Activated B cell treated with CpG ODN at 0.5 μM for 24 hours (primary cell): ENCODE data around the gene C2. TPM values are rescaled to one million over a fixed set of nuclear protein-coding genes. Genes with fewer than 3 reads are reported as not detected.

Source experiments
- ATAC-seq: fragments of 200-7000 bp; cut with Tn5 transposase; one replicate; pipeline ENCODE4 v1.10.0; 2021; ENCODE audit warnings: low read depth, mild to moderate bottlenecking, moderate library complexity
- CTCF ChIA-PET: fragments of 350-600 bp; sonication (Branson Sonifier 250); formaldehyde crosslinking; loops from one replicate; lab custom pipeline; 2021; ENCODE audit warnings: antibody characterized with exemption; lab: Charles Lee
- POLR2A ChIA-PET: fragments of 350-600 bp; sonication (Branson Sonifier 250); formaldehyde crosslinking; loops from one replicate; lab custom pipeline; 2021; ENCODE audit warnings: antibody characterized with exemption; lab: Charles Lee
- DNase-seq: peaks from one replicate; pipeline ENCODE4 v3.0.0; 2022
- H3K27ac Mint-ChIP-seq: one replicate; pipeline ENCODE4 v1.8.0; 2020; ENCODE audit warnings: mixed read lengths
- H3K27me3 Mint-ChIP-seq: one replicate; pipeline ENCODE4 v1.8.0; 2021; ENCODE audit warnings: mixed read lengths
- H3K36me3 Mint-ChIP-seq: one replicate; pipeline ENCODE4 v1.8.0; 2021; ENCODE audit warnings: low read depth, mixed read lengths
- H3K4me1 Mint-ChIP-seq: one replicate; pipeline ENCODE4 v1.8.0; 2021; ENCODE audit warnings: mixed read lengths
- H3K4me3 Mint-ChIP-seq: one replicate; pipeline ENCODE4 v1.8.0; 2020; ENCODE audit warnings: mild to moderate bottlenecking, mixed read lengths
- H3K9me3 Mint-ChIP-seq: one replicate; pipeline ENCODE4 v1.8.0; 2020; ENCODE audit warnings: mixed read lengths
- CTCF ChIP-seq: fragments of 200-600 bp; IDR thresholded peaks from one replicate; pipeline ENCODE4 v1.8.0; 2022; ENCODE audit warnings: antibody characterized with exemption, mild to moderate bottlenecking
- intact Hi-C: fragments of 100-400 bp; cut with micrococcal nuclease; formaldehyde crosslinking; loops from one replicate; pipeline ENCODE4 v1.15.1; 2024
- total RNA-seq: library from RNA; stranded (reverse); gene quantifications from 2 replicates; pipeline ENCODE4 v1.2.3, GENCODE V29; 2022

Gene C2
- total RNA-seq, 1 donor from 2014 or later, result 0.95 TPM

GRCh38 chr6:31935823-31936222, 8.3 kb downstream of the C2 start:
- no peak for TF ChIP-seq CTCF
- POLR2A ChIA-PET, result no interaction called here
- ATAC-seq (no peak), DNase-seq (no peak)
- H3K9me3 Mint-ChIP-seq, result no peaks in the 10 kb centered on the region
- CTCF ChIA-PET, result no interaction called here
- no peaks in the 10 kb centered on the region for H3K36me3 Mint-ChIP-seq
- no peak overlapping the region for H3K4me3 Mint-ChIP-seq
- peaks cover 5% of the 10 kb centered on the region for H3K27me3 Mint-ChIP-seq
- no peak overlapping the region for H3K27ac Mint-ChIP-seq
- intact Hi-C loops, result no loop called here
- no peaks in the 10 kb centered on the region for H3K4me1 Mint-ChIP-seq

- no peak for TF ChIP-seq CTCF
- Mint-ChIP-seq H3K36me3 (no peaks in the 10 kb centered on the region), H3K27ac (no peak overlapping the region), H3K9me3 (no peaks in the 10 kb centered on the region), H3K4me3 (no peak overlapping the region), H3K27me3 (peaks cover 22% of the 10 kb centered on the region), H3K4me1 (no peaks in the 10 kb centered on the region)
- POLR2A ChIA-PET, result no interaction called here
- CTCF ChIA-PET, result interaction anchor here (1.9 kb wide), 1 partner anchor 12 kb away, joined by 5 read pairs; no protein-coding TSS in a partner anchor
- ATAC-seq (no peak), DNase-seq (no peak)
- intact Hi-C loops, result no loop called here
These were observed 12.7 kb downstream of the C2 start for GRCh38 chr6:31940256-31940664.

GRCh38 chr6:31943742-31944141, 16.2 kb downstream of the C2 start:
- Mint-ChIP-seq H3K27ac (no peak overlapping the region), H3K27me3 (peaks cover 23% of the 10 kb centered on the region), H3K36me3 (no peaks in the 10 kb centered on the region), H3K4me3 (no peak overlapping the region), H3K9me3 (no peaks in the 10 kb centered on the region), H3K4me1 (no peaks in the 10 kb centered on the region)
- intact Hi-C loops, result no loop called here
- DNase-seq (no peak), ATAC-seq (no peak)
- no peak for TF ChIP-seq CTCF
- ChIA-PET POLR2A (no interaction called here), CTCF (no interaction called here)

GRCh38 chr6:31945154-31945506, 17.6 kb downstream of the C2 start:
- no peak overlapping the region for H3K27ac Mint-ChIP-seq
- intact Hi-C loops, result no loop called here
- peaks cover 23% of the 10 kb centered on the region for H3K27me3 Mint-ChIP-seq
- ChIA-PET CTCF (no interaction called here), POLR2A (no interaction called here)
- H3K4me1 Mint-ChIP-seq, result no peaks in the 10 kb centered on the region
- no peaks in the 10 kb centered on the region for H3K9me3 Mint-ChIP-seq
- H3K36me3 Mint-ChIP-seq, result no peaks in the 10 kb centered on the region
- TF ChIP-seq CTCF, result no peak
- ATAC-seq, result no peak
- no peak overlapping the region for H3K4me3 Mint-ChIP-seq
- no peak for DNase-seq

- intact Hi-C loops, result no loop called here
- no peaks in the 10 kb centered on the region for H3K36me3 Mint-ChIP-seq
- POLR2A ChIA-PET, result no interaction called here
- H3K9me3 Mint-ChIP-seq, result no peaks in the 10 kb centered on the region
- no peak for TF ChIP-seq CTCF
- H3K4me3 Mint-ChIP-seq, result no peak within 1 kb of the TSS
- no peaks in the 10 kb centered on the region for H3K4me1 Mint-ChIP-seq
- CTCF ChIA-PET, result no interaction called here
- ATAC-seq, result no peak
- no peak within 1 kb of the TSS for H3K27ac Mint-ChIP-seq
- peaks cover 23% of the 10 kb centered on the region for H3K27me3 Mint-ChIP-seq
- DNase-seq, result no peak
These were observed 18.2 kb downstream of the C2 start, which contains the start of gene CFB for GRCh38 chr6:31945507-31946369. Gene CFB (plus strand): TSS chr6:31946095. CDS start chr6:31946222, 127 bp downstream.
